Ovary (tissue), 3 donors: ENCODE data around the gene OR52B2.

Source experiments
- CTCF ChIP-seq, 3 donors: fragments of 450-650 bp in 2 of 3; fragments of 200-600 bp in 1 of 3; IDR thresholded peaks; one replicate each; pipeline versions ENCODE4 v1.5.1 to v1.8.0; 2016 to 2022; ENCODE audit warnings: antibody characterized with exemption in 3 of 3, mild to moderate bottlenecking in 1 of 3
- EP300 ChIP-seq: sonication (generic); formaldehyde crosslinking; IDR thresholded peaks from one replicate; pipeline ENCODE4 v1.6.1; 2017; ENCODE audit warnings: antibody characterized with exemption
- donor health status: DM: no; HTN: no; CAD: no.

GRCh38 chr11:6197466-6198200 is 27.5 kb upstream of the OR52B2 start:
- no peak for TF ChIP-seq CTCF (IDR thresholded peaks at IDR 0.05)
- TF ChIP-seq EP300: no peak
